GM10266 (cell line): ENCODE data around the gene KRT8.

Experiments used
- DNase-seq: peaks from one replicate; pipeline ENCODE4 v3.0.0; 2012; ENCODE audit errors: extremely low spot score
- TF ChIP-seq, protein P1 (sequence below): IDR thresholded peaks from 2 replicates; pipeline ENCODE4 v1.5.1; 2012; ENCODE audit warnings: mild to moderate bottlenecking, low read depth; ENCODE audit not compliant: control insufficient read depth, insufficient read depth; ENCODE audit errors: missing control alignments

KRT8 gene

DNA sequence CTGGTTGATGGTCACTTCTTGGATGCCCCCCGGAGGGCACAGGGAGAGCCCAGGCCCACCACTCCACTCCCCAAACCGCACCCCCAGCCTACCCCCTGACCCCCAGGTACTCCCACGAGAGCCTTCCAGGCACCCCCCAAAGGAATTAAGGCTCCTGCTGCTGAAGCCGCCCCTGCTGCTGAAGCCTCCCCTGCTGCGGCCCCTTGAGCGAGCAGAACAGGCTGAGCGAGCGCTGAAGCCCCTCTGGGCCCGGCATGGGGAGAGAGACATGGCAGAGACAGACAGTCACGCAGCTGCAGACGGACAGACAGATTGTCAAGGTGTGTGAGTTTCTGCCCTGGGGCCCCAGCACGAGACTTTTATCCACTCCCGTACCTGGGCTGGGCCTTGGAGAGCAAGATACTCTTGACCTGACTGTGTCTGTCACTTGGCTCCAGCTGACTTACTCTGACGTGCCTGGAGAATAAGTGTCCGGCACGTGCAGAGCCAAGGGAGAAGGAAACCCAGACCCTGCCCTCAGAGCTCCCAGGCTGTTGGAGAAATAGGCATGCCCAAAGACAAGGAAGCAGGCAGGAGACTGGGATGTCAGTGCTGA lies 56.1 kb downstream of the KRT8 start, which contains the start of gene KRT78:
Gene KRT78, minus strand, starts transcription at position 334 of the 595 bp plus-strand sequence. Its CDS starts 64 bp downstream, at position 270.
- TF ChIP-seq, protein P1, sequence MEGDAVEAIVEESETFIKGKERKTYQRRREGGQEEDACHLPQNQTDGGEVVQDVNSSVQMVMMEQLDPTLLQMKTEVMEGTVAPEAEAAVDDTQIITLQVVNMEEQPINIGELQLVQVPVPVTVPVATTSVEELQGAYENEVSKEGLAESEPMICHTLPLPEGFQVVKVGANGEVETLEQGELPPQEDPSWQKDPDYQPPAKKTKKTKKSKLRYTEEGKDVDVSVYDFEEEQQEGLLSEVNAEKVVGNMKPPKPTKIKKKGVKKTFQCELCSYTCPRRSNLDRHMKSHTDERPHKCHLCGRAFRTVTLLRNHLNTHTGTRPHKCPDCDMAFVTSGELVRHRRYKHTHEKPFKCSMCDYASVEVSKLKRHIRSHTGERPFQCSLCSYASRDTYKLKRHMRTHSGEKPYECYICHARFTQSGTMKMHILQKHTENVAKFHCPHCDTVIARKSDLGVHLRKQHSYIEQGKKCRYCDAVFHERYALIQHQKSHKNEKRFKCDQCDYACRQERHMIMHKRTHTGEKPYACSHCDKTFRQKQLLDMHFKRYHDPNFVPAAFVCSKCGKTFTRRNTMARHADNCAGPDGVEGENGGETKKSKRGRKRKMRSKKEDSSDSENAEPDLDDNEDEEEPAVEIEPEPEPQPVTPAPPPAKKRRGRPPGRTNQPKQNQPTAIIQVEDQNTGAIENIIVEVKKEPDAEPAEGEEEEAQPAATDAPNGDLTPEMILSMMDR = no peak
- DNase-seq = no peak

DNA sequence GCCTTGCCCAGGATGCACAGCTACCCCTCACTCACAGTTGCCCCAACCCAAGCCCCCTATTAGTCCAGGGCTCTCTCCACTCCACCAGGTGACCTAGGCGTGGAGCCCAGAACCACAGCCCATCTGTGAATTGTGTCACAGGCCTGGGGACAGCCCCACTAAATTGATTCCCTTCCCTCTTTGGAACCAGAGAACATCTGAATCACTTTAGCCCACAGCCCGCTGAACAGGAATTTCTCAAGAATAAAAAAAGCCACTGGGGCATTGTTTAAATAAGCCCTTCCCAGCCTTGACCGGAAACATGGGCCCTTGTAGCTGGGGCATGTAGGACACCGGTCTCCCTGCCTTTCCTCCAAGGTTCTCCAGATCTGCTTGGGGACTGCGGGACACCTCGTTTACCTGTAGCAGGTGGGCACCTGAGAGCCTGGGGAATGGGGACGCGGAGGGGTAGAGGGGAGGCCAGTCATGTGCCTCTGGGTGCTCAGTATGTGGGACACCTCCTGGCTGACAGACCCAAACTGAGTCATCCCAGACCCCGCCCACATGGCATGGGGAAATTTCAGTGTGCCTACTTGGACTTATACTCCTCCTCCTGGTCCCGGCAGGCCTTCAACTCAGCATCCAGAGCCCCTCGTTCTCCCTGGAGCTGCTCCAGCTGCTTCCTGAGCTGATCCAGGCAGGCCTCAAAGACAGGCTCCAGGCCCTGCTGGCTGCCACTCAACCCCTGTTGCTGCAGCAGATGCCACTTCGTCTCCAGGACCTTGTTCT lies 57.4 kb downstream of the KRT8 start:
- no peak for DNase-seq
- TF ChIP-seq, protein P1 = no peak
